ENCODE results near the gene WBP11. TPM values are rescaled to one million over a fixed set of nuclear protein-coding genes. Genes with fewer than 3 reads are reported as not detected.

The WBP11 gene
- total and polyA plus RNA-seq, 4 donors: 9.9 to 16.6 (median 12.2) TPM

- H3K4me1 ChIP-seq (ENCODE audit: control insufficient read depth in 4 of 4, insufficient read depth in 4 of 4, low read length in 3 of 4): peaks cover 6 to 50% (median 25%) of the 10 kb centered on the region in 4 donors
- H3K36me3 ChIP-seq (ENCODE audit: control insufficient read depth in 4 of 4, insufficient read depth in 3 of 4, low read depth in 1 of 4, low read length in 3 of 4): peaks cover 0 to 12% (median 1%) of the 10 kb centered on the region in 4 donors
- H3K27me3 ChIP-seq (ENCODE audit: control insufficient read depth in 4 of 4, insufficient read depth in 4 of 4, low read length in 3 of 4): no peaks in the 10 kb centered on the region
- no peak for DNase-seq (ENCODE audit: low spot score)
- peak overlapping the region in 2 of 3 donors; percentile 0 to 62 for H3K4me3 ChIP-seq (ENCODE audit: low read depth in 1 of 3, low read length in 3 of 3)
- H3K9me3 ChIP-seq (ENCODE audit: control insufficient read depth in 4 of 4, low read length in 3 of 4): no peaks in the 10 kb centered on the region
- peak overlapping the region; percentile 82 to 87 for H3K27ac ChIP-seq (ENCODE audit: low read depth in 1 of 2, low read length in 2 of 2)
- no peak overlapping the region for H3K9ac ChIP-seq (ENCODE audit: low read depth in 1 of 2, low read length in 2 of 2)
- WGBS: 55% methylated on average over 4 of the region's 4 CpGs
- TF ChIP-seq RXRA (IDR thresholded peaks at IDR 0.05) (peak in 1 of 2 donors; percentile 5), YY1 (IDR thresholded peaks at IDR 0.05) (peak; percentile 69), HNF4A (conservative IDR thresholded peaks at IDR 0.05) (no peak), TAF1 (conservative IDR thresholded peaks at IDR 0.05) (no peak), FOXA2 (IDR thresholded peaks at IDR 0.05) (peak; percentile 18), EGR1 (IDR thresholded peaks at IDR 0.05; ENCODE audit: low read depth in 2 of 2) (no peak)
- TF ChIP-seq, protein P1, sequence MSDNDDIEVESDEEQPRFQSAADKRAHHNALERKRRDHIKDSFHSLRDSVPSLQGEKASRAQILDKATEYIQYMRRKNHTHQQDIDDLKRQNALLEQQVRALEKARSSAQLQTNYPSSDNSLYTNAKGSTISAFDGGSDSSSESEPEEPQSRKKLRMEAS (IDR thresholded peaks at IDR 0.05): no peak
- TF ChIP-seq, protein P2, sequence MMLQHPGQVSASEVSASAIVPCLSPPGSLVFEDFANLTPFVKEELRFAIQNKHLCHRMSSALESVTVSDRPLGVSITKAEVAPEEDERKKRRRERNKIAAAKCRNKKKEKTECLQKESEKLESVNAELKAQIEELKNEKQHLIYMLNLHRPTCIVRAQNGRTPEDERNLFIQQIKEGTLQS (IDR thresholded peaks at IDR 0.05): no peak
These were observed 37.3 kb upstream of the WBP11 start for GRCh38 chr12:14840616-14841015.

DNA sequence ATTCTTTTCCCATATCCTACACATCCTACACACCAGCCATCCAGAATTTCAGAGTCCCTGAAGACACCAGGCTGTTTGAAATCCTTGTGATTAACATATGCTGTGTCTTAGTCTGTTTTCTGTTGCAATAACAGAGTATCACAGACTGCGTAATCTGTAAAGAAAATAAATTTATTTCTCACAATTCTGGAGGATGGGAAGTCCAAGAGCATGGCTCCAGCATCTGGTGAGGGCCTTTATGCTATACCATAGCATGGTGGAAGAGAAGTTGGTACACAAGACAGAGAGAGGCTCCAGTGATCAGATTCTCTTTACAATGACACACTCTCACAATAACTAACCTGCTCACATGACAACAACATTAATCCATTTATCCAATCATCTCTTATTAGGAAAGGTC, 36.0 kb upstream of the WBP11 start:
- no peaks in the 10 kb centered on the region for H3K27me3 ChIP-seq (ENCODE audit: control insufficient read depth in 4 of 4, insufficient read depth in 4 of 4, low read length in 3 of 4)
- H3K9ac ChIP-seq (ENCODE audit: low read depth in 1 of 2, low read length in 2 of 2): no peak overlapping the region
- TF ChIP-seq, protein P3, sequence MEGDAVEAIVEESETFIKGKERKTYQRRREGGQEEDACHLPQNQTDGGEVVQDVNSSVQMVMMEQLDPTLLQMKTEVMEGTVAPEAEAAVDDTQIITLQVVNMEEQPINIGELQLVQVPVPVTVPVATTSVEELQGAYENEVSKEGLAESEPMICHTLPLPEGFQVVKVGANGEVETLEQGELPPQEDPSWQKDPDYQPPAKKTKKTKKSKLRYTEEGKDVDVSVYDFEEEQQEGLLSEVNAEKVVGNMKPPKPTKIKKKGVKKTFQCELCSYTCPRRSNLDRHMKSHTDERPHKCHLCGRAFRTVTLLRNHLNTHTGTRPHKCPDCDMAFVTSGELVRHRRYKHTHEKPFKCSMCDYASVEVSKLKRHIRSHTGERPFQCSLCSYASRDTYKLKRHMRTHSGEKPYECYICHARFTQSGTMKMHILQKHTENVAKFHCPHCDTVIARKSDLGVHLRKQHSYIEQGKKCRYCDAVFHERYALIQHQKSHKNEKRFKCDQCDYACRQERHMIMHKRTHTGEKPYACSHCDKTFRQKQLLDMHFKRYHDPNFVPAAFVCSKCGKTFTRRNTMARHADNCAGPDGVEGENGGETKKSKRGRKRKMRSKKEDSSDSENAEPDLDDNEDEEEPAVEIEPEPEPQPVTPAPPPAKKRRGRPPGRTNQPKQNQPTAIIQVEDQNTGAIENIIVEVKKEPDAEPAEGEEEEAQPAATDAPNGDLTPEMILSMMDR (IDR thresholded peaks at IDR 0.05; ENCODE audit: low read depth, low read length, missing input control): no peak
- TF ChIP-seq EGR1 (IDR thresholded peaks at IDR 0.05; ENCODE audit: low read depth in 2 of 2) (no peak), HNF4A (conservative IDR thresholded peaks at IDR 0.05) (no peak), JUND (IDR thresholded peaks at IDR 0.05) (no peak), TAF1 (conservative IDR thresholded peaks at IDR 0.05) (no peak), SP1 (IDR thresholded peaks at IDR 0.05) (no peak), YY1 (IDR thresholded peaks at IDR 0.05) (no peak), FOXA2 (IDR thresholded peaks at IDR 0.05) (no peak), HNF4G (IDR thresholded peaks at IDR 0.05) (no peak)
- TF ChIP-seq, protein P1 (IDR thresholded peaks at IDR 0.05): no peak
- TF ChIP-seq, protein P4, sequence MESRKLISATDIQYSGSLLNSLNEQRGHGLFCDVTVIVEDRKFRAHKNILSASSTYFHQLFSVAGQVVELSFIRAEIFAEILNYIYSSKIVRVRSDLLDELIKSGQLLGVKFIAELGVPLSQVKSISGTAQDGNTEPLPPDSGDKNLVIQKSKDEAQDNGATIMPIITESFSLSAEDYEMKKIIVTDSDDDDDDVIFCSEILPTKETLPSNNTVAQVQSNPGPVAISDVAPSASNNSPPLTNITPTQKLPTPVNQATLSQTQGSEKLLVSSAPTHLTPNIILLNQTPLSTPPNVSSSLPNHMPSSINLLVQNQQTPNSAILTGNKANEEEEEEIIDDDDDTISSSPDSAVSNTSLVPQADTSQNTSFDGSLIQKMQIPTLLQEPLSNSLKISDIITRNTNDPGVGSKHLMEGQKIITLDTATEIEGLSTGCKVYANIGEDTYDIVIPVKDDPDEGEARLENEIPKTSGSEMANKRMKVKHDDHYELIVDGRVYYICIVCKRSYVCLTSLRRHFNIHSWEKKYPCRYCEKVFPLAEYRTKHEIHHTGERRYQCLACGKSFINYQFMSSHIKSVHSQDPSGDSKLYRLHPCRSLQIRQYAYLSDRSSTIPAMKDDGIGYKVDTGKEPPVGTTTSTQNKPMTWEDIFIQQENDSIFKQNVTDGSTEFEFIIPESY (IDR thresholded peaks at IDR 0.05): no peak
- WGBS: 99% methylated on average over 1 of the region's 1 CpG
- H3K9me3 ChIP-seq (ENCODE audit: control insufficient read depth in 4 of 4, low read length in 3 of 4): no peaks in the 10 kb centered on the region
- no peak for DNase-seq (ENCODE audit: low spot score)
- peaks cover 6 to 56% (median 29%) of the 10 kb centered on the region in 4 donors for H3K4me1 ChIP-seq (ENCODE audit: control insufficient read depth in 4 of 4, insufficient read depth in 4 of 4, low read length in 3 of 4)
- H3K36me3 ChIP-seq (ENCODE audit: control insufficient read depth in 4 of 4, insufficient read depth in 3 of 4, low read depth in 1 of 4, low read length in 3 of 4): peaks cover 0 to 12% (median 1%) of the 10 kb centered on the region in 4 donors
- no peak overlapping the region for H3K4me3 ChIP-seq (ENCODE audit: low read depth in 1 of 3, low read length in 3 of 3)
- H3K27ac ChIP-seq (ENCODE audit: low read depth in 1 of 2, low read length in 2 of 2): no peak overlapping the region
